GM10266 (cell line): ENCODE results near the gene IGDCC3.

Experiments
- DNase-seq: peaks from one replicate; pipeline ENCODE4 v3.0.0; 2012; ENCODE audit errors: extremely low spot score
- TF ChIP-seq, protein P1 (sequence below): IDR thresholded peaks from 2 replicates; pipeline ENCODE4 v1.5.1; 2012; ENCODE audit warnings: mild to moderate bottlenecking, low read depth; ENCODE audit not compliant: control insufficient read depth, insufficient read depth; ENCODE audit errors: missing control alignments

IGDCC3 gene

DNA sequence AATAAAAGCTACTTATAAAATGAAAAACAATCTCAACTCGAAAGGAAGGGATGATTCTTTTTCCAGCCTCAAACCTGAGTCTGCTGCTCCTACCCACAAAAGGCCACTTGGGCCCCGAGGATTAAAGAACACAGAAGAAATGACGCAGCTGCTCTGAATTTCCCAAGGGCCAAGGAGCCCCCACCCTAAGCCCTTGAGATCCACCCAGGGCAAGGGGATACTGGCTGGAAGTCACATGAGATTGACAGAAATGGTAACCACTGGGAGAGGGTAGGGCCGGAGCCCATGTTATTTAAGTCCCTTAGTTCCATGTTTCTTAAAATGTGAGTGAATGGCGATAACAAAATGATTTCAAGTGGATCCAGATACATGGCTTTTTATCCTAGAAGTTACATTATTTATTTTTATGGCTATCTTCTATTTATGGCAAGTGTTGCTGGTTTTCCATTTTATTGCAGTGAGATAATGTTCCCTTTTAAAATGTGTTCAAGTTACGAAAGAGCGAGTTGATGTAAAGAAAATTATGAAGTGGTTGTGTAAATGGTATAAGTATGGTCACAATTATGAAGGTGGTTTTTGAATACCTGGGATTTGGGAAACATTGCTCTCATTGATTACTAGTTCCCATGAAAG, 28.1 kb upstream of the IGDCC3 start:
- TF ChIP-seq, protein P1, sequence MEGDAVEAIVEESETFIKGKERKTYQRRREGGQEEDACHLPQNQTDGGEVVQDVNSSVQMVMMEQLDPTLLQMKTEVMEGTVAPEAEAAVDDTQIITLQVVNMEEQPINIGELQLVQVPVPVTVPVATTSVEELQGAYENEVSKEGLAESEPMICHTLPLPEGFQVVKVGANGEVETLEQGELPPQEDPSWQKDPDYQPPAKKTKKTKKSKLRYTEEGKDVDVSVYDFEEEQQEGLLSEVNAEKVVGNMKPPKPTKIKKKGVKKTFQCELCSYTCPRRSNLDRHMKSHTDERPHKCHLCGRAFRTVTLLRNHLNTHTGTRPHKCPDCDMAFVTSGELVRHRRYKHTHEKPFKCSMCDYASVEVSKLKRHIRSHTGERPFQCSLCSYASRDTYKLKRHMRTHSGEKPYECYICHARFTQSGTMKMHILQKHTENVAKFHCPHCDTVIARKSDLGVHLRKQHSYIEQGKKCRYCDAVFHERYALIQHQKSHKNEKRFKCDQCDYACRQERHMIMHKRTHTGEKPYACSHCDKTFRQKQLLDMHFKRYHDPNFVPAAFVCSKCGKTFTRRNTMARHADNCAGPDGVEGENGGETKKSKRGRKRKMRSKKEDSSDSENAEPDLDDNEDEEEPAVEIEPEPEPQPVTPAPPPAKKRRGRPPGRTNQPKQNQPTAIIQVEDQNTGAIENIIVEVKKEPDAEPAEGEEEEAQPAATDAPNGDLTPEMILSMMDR, result no peak
- no peak for DNase-seq

DNA sequence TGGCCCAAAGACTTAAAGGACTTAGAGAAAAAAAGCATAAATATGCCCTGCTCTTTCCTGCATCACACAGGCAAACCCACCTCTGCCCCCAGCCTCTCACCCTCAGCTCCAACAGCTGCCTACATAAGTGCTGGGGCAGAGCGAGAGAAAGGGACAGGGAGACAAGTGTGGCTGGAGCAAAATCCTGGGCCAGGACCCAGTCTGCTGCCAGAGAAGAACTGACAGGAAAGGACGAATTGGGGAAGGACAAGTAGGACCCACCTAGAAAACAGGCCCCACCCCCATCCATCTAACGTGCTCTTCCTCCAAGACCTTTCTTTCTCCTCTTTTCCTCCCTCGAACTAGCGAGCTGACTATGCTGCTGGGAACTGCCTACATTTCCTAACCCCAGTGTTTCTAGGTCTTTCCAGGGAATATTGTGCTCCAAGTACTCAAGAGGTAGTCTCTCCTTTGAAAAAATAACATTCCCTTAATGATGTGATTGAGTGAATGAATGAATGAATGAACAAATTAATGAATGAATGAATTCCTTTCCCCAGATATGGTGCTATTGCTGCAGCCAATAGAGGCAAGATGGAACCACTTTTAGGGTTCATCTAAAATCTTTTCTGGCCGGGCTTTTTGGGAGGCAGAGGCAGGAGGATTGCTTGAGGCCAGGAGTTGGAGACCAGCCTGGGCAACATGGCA, 26.5 kb upstream of the IGDCC3 start:
- no peak for DNase-seq
- TF ChIP-seq, protein P1, result no peak

DNA sequence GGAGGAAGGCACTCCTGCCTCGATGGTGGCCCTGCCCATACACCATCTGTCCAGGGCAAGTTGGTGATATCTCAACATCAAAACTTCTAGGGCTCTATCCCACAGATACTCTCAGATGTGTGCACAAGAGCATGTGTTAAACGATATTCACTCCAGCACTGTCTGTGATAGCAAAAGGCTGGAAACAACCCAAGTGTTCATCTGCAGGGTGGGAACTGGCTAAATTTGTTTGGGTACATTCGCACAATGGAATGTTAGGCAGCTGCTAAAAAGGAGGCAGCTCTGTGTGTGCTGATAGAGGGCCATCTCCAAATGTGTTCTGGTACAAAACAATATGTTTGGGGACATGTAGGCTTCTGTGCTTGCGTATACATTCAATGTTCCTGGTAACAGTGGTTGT, 25.2 kb upstream of the IGDCC3 start:
- DNase-seq, result no peak
- TF ChIP-seq, protein P1, result no peak

DNA sequence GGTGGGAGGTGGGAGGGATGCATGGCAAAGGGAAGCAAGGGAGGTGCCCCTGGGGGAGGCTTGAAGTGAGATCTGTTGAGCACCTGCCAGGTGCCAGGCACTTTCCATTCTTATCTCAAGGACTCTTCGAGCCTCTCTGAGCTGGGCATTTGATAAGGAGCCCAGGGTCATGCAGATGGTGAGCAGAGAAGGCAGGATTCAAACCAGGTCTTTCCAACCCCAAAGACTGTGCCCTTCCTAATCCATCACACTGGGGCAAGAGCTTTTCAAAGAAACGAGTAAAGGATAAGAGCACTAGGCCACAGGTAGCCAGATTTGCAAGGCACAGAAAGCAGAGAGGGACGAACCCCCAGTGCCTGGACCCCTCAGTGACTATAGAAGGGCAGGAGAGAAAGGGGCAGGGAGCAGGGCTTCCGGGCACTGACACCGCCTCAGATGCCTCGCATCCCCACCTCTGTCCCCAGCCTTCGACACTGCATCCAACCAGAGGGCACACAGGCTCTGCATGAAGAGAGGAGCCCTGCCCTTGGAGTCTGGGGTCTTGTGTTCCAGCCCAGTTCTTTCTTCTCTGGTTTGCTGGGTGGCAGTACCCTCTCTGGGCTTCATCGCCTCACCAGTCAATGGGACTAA, 23.9 kb upstream of the IGDCC3 start:
- TF ChIP-seq, protein P1, result no peak
- no peak for DNase-seq

DNA sequence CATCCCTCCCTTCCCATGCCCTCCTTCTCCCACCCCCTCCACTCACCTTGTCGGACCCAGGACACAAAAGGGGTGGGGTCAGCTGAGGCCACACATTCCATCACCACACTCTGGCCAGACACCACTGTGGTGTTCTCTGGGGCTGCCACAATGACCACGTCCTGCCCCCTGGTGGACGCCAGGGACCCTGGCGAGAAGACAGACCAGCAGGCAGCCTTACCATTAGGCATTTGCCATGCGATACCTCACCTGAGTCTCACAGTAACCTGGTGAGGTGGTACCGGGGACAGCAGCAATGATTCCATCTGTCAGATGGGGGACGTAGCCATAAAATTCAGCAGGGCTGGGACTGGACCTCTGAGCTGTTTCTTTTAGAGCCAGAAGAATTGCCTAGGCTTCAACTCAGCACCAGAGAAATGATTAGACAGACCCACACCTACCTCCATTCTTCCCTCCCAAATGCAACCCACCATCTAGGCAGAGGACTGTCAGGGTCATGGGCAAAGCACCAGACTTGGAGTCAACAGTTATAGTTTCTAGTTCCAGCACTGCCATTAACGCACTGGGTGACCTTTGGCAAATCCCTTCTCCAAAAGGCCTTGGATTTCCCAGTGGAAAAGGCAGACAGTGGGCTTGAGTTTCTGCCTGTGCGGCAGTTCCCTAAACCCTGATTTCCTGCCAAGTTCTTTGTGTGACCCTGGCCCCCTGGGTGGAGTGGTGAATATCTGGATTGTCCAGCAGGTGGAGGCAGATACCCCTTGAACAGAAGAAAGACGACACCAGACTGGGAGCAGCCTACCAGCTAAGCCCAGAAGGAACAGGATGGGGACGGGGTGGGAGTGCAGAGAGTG, 23.2 kb upstream of the IGDCC3 start:
- peak; percentile 89 for DNase-seq

DNA sequence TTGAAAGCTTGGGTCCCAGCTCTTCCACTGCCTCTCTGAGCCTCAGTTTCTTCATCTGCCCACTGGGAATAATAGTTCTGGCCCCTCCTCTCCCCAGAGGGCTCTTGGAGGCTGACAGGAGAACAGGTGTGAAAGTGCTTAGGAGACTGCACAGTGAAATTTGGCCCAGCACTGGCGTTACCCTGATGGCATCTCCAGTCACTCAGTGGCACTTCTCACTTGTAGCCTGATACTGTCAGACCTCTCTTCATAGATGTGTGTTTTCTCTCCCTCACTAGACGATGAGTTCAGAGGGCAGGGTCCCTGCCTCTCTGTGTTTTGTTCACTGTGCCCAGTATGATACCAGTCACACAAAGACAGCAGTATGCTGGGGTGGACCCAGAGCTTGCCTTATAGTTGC, 22.2 kb upstream of the IGDCC3 start:
- no peak for DNase-seq
- TF ChIP-seq, protein P1, result no peak

More for the DNA sequence above, 23.2 kb upstream of the IGDCC3 start:
- TF ChIP-seq, protein P1, result peak; percentile 87
